Suprapubic skin (tissue), 4 donors: ENCODE data around the gene AVPI1. TPM values are rescaled to one million over a fixed set of nuclear protein-coding genes. Genes with fewer than 3 reads are reported as not detected.
A peak's percentile ranks its signal among the peaks of the same experiment; 100 is the strongest.

Source experiments
- DNase-seq, 2 donors: peaks; one replicate each; pipeline ENCODE4 v3.0.0-alpha.2; 2019; ENCODE audit warnings: low spot score in 2 of 2
- H3K27ac ChIP-seq: fragments of 200-600 bp; sonication (generic); one replicate; pipeline ENCODE4 v1.5.1; 2019
- H3K27me3 ChIP-seq: fragments of 200-600 bp; sonication (generic); one replicate; pipeline ENCODE4 v1.5.1; 2019
- H3K36me3 ChIP-seq: fragments of 200-600 bp; sonication (generic); one replicate; pipeline ENCODE4 v1.5.1; 2019
- H3K4me1 ChIP-seq: fragments of 200-600 bp; sonication (generic); one replicate; pipeline ENCODE4 v1.5.1; 2019
- H3K4me3 ChIP-seq: fragments of 200-600 bp; sonication (generic); one replicate; pipeline ENCODE4 v1.5.1; 2019; ENCODE audit warnings: mild to moderate bottlenecking
- H3K9me3 ChIP-seq: fragments of 200-600 bp; sonication (generic); one replicate; pipeline ENCODE4 v1.5.1; 2019
- EP300 ChIP-seq: sonication (generic); formaldehyde crosslinking; IDR thresholded peaks from one replicate; pipeline ENCODE4 v1.6.1; 2017; ENCODE audit warnings: antibody characterized with exemption
- POLR2A ChIP-seq, 2 donors: fragments of 450-650 bp; IDR thresholded peaks; one replicate each; pipeline ENCODE4 v1.6.1; 2017; ENCODE audit warnings: antibody characterized with exemption in 2 of 2, mild to moderate bottlenecking in 2 of 2, moderate library complexity in 2 of 2
- POLR2AphosphoS5 ChIP-seq, 3 donors: sonication (generic); formaldehyde crosslinking; IDR thresholded peaks; one replicate each; pipeline ENCODE4 v1.6.1; 2017; ENCODE audit warnings: antibody characterized with exemption in 3 of 3
- WGBS: methylation state at CpG from one replicate; pipeline ENCODE4 v1.1.5; 2018; 5-methylcytosine and 5-hydroxymethylcytosine counted together
- total RNA-seq, 4 donors: library from RNA; depleted of rRNA; stranded (reverse); fragments of >200 nt; gene quantifications; one replicate each; pipeline ENCODE4 v1.1.0, GENCODE V29; 2016
- TF ChIP-seq, protein P1 (sequence below), 2 donors: fragments of 200-600 bp in 1 of 2; fragments of 450-650 bp in 1 of 2; sonication (generic) in 1 of 2; IDR thresholded peaks; one replicate each; pipeline ENCODE4 v1.5.1; 2016 to 2019; ENCODE audit warnings: antibody characterized with exemption in 2 of 2, mild to moderate bottlenecking in 1 of 2, moderate library complexity in 1 of 2

The AVPI1 gene
- total RNA-seq, 4 donors from 2014 or later = 118 to 178 (median 142) TPM

DNA sequence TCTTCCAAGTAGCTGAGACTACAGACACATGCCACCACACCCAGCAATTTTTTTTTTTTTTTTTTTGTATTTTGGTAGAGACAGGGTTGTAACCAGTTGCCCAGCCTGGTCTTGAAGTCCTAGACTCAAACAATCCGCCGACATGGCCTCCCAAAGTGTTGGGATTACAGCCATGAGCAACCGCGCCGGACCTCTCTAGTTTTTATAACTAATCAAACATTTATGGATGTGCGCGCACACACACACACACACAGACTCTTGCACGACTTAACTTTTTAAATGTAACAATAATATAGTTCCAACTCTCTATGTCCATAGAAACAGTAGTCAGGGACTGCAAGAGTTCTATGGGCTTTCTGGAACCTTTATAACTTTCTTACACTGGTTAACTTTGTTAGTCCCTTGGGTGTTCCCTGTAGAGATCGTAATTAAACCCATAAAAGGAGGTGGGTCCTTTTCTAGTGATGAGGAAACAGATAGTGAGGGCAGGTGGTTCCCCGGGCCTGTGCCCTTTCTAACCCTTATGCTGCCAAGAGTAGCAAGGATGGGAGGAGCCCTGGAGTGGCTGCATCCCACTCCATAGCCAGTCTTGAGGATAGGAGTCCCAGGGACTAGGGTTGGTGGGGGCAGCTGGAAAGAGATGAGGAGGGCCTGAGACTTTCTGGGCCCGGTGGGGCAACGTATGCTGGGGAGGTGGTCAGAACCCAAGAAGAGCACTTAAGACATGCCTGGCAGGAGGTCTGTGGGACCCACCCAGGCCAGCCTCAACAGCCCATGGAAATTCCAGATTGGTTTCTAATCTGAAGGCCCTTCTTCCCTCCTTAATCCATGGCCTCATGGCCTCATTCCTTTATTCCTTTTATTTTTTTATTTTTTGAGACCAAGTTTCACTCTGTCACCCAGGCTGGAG, 35.1 kb upstream of the AVPI1 start:
- Histone ChIP-seq H3K4me3 (no peak overlapping the region), H3K4me1 (peaks cover 28% of the 10 kb centered on the region), H3K27me3 (no peaks in the 10 kb centered on the region), H3K9me3 (no peaks in the 10 kb centered on the region), H3K36me3 (peaks cover 6% of the 10 kb centered on the region), H3K27ac (no peak overlapping the region)
- WGBS = 81% methylated on average over 12 of the region's 12 CpGs
- no peak for DNase-seq
- TF ChIP-seq, protein P1, sequence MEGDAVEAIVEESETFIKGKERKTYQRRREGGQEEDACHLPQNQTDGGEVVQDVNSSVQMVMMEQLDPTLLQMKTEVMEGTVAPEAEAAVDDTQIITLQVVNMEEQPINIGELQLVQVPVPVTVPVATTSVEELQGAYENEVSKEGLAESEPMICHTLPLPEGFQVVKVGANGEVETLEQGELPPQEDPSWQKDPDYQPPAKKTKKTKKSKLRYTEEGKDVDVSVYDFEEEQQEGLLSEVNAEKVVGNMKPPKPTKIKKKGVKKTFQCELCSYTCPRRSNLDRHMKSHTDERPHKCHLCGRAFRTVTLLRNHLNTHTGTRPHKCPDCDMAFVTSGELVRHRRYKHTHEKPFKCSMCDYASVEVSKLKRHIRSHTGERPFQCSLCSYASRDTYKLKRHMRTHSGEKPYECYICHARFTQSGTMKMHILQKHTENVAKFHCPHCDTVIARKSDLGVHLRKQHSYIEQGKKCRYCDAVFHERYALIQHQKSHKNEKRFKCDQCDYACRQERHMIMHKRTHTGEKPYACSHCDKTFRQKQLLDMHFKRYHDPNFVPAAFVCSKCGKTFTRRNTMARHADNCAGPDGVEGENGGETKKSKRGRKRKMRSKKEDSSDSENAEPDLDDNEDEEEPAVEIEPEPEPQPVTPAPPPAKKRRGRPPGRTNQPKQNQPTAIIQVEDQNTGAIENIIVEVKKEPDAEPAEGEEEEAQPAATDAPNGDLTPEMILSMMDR (IDR thresholded peaks at IDR 0.05) = no peak
- TF ChIP-seq POLR2A (IDR thresholded peaks at IDR 0.05) (no peak), EP300 (no peak), POLR2AphosphoS5 (IDR thresholded peaks at IDR 0.05) (no peak)

DNA sequence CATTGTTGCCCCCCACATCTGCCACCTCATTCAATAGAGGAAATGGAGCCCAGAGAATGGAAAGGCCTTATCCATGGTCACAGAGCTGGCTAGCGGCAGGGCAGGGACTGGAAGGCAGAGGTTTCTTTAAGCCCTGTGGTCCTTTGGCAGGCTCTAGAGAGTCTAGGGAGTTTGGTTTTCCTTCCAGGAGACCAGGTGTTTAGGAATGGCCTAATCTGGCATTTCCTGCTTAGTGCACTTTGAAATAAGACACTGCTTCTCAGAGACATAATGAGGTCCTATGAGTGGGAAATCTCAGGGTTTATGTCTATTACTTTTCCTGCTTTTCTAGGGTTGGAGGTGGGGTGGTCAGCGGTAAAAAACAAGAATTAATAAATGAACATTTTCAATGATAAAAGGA, 32.6 kb upstream of the AVPI1 start:
- WGBS = 60% methylated on average over 2 of the region's 2 CpGs
- Histone ChIP-seq H3K9me3 (no peaks in the 10 kb centered on the region), H3K36me3 (peaks cover 7% of the 10 kb centered on the region), H3K27ac (peak overlapping the region; percentile 34), H3K4me1 (peaks cover 52% of the 10 kb centered on the region), H3K4me3 (no peak overlapping the region), H3K27me3 (no peaks in the 10 kb centered on the region)
- DNase-seq = no peak
- TF ChIP-seq EP300 = no peak
- TF ChIP-seq POLR2A (IDR thresholded peaks at IDR 0.05) = no peak
- no peak for TF ChIP-seq POLR2AphosphoS5 (IDR thresholded peaks at IDR 0.05)
- TF ChIP-seq, protein P1 (IDR thresholded peaks at IDR 0.05) = no peak

DNA sequence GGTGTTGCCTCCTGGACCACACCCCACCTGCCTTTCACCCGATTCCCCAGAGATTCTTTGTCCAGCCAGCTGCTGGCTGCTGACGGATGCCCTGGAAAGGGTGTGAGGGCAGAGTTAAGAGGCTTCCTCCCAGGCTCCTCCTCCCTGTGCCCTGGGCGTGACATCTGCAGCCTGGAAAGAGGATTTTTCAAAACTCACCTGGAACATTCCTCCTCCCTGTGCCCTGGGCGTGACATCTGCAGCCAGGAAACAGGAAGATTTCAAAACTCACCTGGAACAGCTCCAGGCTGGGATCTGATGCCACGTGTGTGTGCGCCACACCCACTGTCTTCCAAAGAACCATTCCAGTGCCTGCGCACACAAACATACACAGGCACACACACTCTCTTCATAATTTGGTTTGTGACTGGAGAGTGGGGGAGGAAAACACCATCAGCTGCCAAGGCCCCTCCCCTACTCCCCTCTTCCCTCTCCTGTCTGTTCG, 31.7 kb upstream of the AVPI1 start:
- H3K27ac ChIP-seq = peak overlapping the region; percentile 34
- TF ChIP-seq POLR2AphosphoS5 (IDR thresholded peaks at IDR 0.05) = peak in 1 of 3 donors; percentile 64
- TF ChIP-seq EP300 = peak; percentile 28
- TF ChIP-seq, protein P1 (IDR thresholded peaks at IDR 0.05) = no peak
- H3K27me3 ChIP-seq = no peaks in the 10 kb centered on the region
- 6% methylated on average over 8 of the region's 8 CpGs for WGBS
- peak; percentile 89 to 92 for DNase-seq
- H3K36me3 ChIP-seq = peaks cover 7% of the 10 kb centered on the region
- peaks cover 54% of the 10 kb centered on the region for H3K4me1 ChIP-seq
- H3K9me3 ChIP-seq = no peaks in the 10 kb centered on the region
- no peak overlapping the region for H3K4me3 ChIP-seq

DNA sequence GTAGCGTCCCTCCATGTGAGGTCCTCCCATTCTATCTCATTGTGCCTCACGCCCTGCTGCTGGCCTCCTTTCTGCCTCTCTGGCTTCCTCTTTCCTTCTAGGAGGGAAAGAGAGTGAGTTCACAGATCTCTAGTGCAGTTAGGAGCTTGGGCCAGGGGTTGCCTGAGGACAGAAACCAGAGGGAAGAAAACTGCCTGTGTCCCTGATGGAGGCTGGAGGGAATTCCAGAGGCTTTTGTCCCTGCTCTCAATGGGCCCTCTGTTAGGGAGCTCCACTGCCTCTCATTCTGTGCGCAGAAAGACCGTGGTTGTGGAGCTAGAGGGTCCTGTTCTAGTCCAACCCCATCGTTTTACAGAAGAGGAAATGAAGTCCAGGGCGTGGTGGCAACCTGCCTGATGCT, 31.1 kb upstream of the AVPI1 start:
- Histone ChIP-seq H3K9me3 (no peaks in the 10 kb centered on the region), H3K4me1 (peaks cover 58% of the 10 kb centered on the region), H3K27ac (peak overlapping the region; percentile 34), H3K36me3 (peaks cover 7% of the 10 kb centered on the region), H3K4me3 (no peak overlapping the region), H3K27me3 (no peaks in the 10 kb centered on the region)
- TF ChIP-seq EP300 (no peak), POLR2A (IDR thresholded peaks at IDR 0.05) (no peak), POLR2AphosphoS5 (IDR thresholded peaks at IDR 0.05) (no peak)
- TF ChIP-seq, protein P1 (IDR thresholded peaks at IDR 0.05) = no peak
- WGBS = 40% methylated on average over 6 of the region's 6 CpGs
- DNase-seq = no peak

DNA sequence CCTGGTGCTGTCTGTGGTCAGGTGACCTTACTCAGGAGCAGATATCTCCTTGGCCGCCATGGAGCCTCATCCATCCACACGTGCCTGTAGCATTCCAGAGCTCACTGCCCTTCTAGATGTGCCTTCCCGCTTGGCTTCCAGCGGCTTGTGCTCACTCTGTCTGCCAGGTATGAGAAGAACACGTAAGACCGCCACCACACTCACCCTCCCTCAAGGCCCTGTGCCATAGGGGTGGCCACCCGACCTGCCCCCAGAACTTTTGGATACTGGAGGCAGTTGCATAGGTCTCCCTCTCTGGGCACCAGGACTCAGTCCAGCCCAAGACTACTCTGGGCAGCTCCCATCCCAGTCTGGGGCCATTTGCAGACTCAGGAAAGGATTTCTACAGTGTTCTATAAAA, 30.6 kb upstream of the AVPI1 start:
- DNase-seq = no peak
- no peaks in the 10 kb centered on the region for H3K27me3 ChIP-seq

More for the DNA sequence above, 30.6 kb upstream of the AVPI1 start:
- peaks cover 64% of the 10 kb centered on the region for H3K4me1 ChIP-seq
- H3K9me3 ChIP-seq = no peaks in the 10 kb centered on the region
- H3K4me3 ChIP-seq = no peak overlapping the region
- H3K36me3 ChIP-seq = peaks cover 7% of the 10 kb centered on the region
- WGBS = 90% methylated on average over 7 of the region's 7 CpGs
- H3K27ac ChIP-seq = no peak overlapping the region
- TF ChIP-seq, protein P1 (IDR thresholded peaks at IDR 0.05) = no peak
- TF ChIP-seq POLR2AphosphoS5 (IDR thresholded peaks at IDR 0.05) (no peak), EP300 (no peak), POLR2A (IDR thresholded peaks at IDR 0.05) (no peak)
